GM21786 (cell line): ENCODE results near the gene ZNF503.
A peak's percentile ranks its signal among the peaks of the same experiment; 100 is the strongest.
"Not testable (repeated sequence)": the region's sequence is repeated elsewhere in the genome, so short reads cannot be mapped to it uniquely, and the experiment has no call there.

Source experiments
- ATAC-seq: cut with Tn5 transposase; IDR thresholded peaks from one replicate; pipeline ENCODE4 v1.9.1; 2021; ENCODE audit not compliant: unreplicated experiment

Gene ZNF503

GRCh38 chr10:75395932-75396630 is 5.5 kb downstream of the ZNF503 start:
- ATAC-seq, result no peak

GRCh38 chr10:75395066-75395931 is 6.3 kb downstream of the ZNF503 start:
- ATAC-seq, result no peak

- ATAC-seq, result no peak
Observed at GRCh38 chr10:75394221-75394620, 7.3 kb downstream of the ZNF503 start.

- ATAC-seq, result no peak
Observed at GRCh38 chr10:75392744-75393143, 8.8 kb downstream of the ZNF503 start.

- no peak for ATAC-seq
Observed at GRCh38 chr10:75392271-75392670, 9.3 kb downstream of the ZNF503 start.

- ATAC-seq, result no peak
Observed at GRCh38 chr10:75390178-75390577, 11.4 kb downstream of the ZNF503 start.

GRCh38 chr10:75388082-75388481 is 13.5 kb downstream of the ZNF503 start:
- no peak for ATAC-seq

- ATAC-seq, result no peak
Observed at GRCh38 chr10:75386128-75386527, 15.4 kb downstream of the ZNF503 start.

- ATAC-seq, result no peak
Observed at GRCh38 chr10:75379817-75380216, 21.7 kb downstream of the ZNF503 start.

GRCh38 chr10:75379212-75379724 is 22.3 kb downstream of the ZNF503 start:
- no peak for ATAC-seq

GRCh38 chr10:75378379-75378778 is 23.2 kb downstream of the ZNF503 start:
- ATAC-seq, result no peak

GRCh38 chr10:75377869-75378268 is 23.7 kb downstream of the ZNF503 start:
- no peak for ATAC-seq

- peak; percentile 84 for ATAC-seq
Observed at GRCh38 chr10:75375838-75376237, 25.7 kb downstream of the ZNF503 start.

GRCh38 chr10:75371010-75371409 is 30.6 kb downstream of the ZNF503 start:
- ATAC-seq, result no peak

- not testable (repeated sequence) for ATAC-seq
Observed at GRCh38 chr10:75369838-75370237, 31.7 kb downstream of the ZNF503 start.

- ATAC-seq, result no peak
Observed at GRCh38 chr10:75367901-75368300, 33.7 kb downstream of the ZNF503 start.

GRCh38 chr10:75367021-75367487 is 34.5 kb downstream of the ZNF503 start:
- ATAC-seq, result no peak

- no peak for ATAC-seq
Observed at GRCh38 chr10:75363431-75363830, 38.1 kb downstream of the ZNF503 start.

GRCh38 chr10:75359876-75360275 is 41.7 kb downstream of the ZNF503 start:
- not testable (repeated sequence) for ATAC-seq

GRCh38 chr10:75358835-75359421 is 42.6 kb downstream of the ZNF503 start:
- ATAC-seq, result no peak

- ATAC-seq, result no peak
Observed at GRCh38 chr10:75358132-75358531, 43.4 kb downstream of the ZNF503 start.
